ENCODE measurements around the gene VPS41.

Gene VPS41

GRCh38 chr7:38716397-38716796 is 192.6 kb downstream of the VPS41 start:
- no peak for DNase-seq

GRCh38 chr7:38709123-38709522 is 199.9 kb downstream of the VPS41 start:
- DNase-seq: no peak

GRCh38 chr7:38704751-38705150 is 204.2 kb downstream of the VPS41 start:
- DNase-seq: no peak

GRCh38 chr7:38704041-38704547 is 204.9 kb downstream of the VPS41 start:
- DNase-seq: no peak

GRCh38 chr7:38703093-38703492 is 205.9 kb downstream of the VPS41 start:
- DNase-seq: no peak

- DNase-seq: no peak
Observed at GRCh38 chr7:38702002-38702535, 206.9 kb downstream of the VPS41 start.

GRCh38 chr7:38700116-38700515 is 208.9 kb downstream of the VPS41 start:
- DNase-seq: no peak

GRCh38 chr7:38699471-38699870 is 209.5 kb downstream of the VPS41 start:
- DNase-seq: no peak

GRCh38 chr7:38694326-38694725 is 214.7 kb downstream of the VPS41 start:
- no peak for DNase-seq

GRCh38 chr7:38686888-38687287 is 222.1 kb downstream of the VPS41 start:
- DNase-seq: no peak

GRCh38 chr7:38685851-38686250 is 223.1 kb downstream of the VPS41 start:
- no peak for DNase-seq

- peak; percentile 86 for DNase-seq
Observed at GRCh38 chr7:38682606-38683005, 226.4 kb downstream of the VPS41 start.

GRCh38 chr7:38681882-38682281 is 227.1 kb downstream of the VPS41 start:
- peak; percentile 78 for DNase-seq

- no peak for DNase-seq
Observed at GRCh38 chr7:38679419-38679818, 229.6 kb downstream of the VPS41 start.

GRCh38 chr7:38678698-38679054 is 230.3 kb downstream of the VPS41 start:
- no peak for DNase-seq

- DNase-seq: no peak
Observed at GRCh38 chr7:38677981-38678697, 230.9 kb downstream of the VPS41 start.

- peak; percentile 56 for DNase-seq
Observed at GRCh38 chr7:38675494-38676106, 233.4 kb downstream of the VPS41 start.

GRCh38 chr7:38674513-38674912 is 234.5 kb downstream of the VPS41 start:
- no peak for DNase-seq

GRCh38 chr7:38673795-38674194 is 235.2 kb downstream of the VPS41 start:
- DNase-seq: no peak
